K562 (cell line): Measurements from ENCODE around the gene KCNN3. TPM values are rescaled to one million over a fixed set of nuclear protein-coding genes. Genes with fewer than 3 reads are reported as not detected.

Source experiments
- ATAC-seq: fragments of 200-7000 bp; cut with Tn5 transposase; 3 replicates; pipeline ENCODE4 v1.9.1; 2020; ENCODE audit warnings: moderate library complexity
- BruUV-seq: library from RNA; stranded (reverse); fragments of 400-500 nt; replicated peaks from 2 replicates; lab custom pipeline; 2021; lab: Mats Ljungman, UMichigan
- CTCF ChIA-PET: fragments of 300-600 bp; formaldehyde crosslinking; extraction: SDS; loops from one replicate; lab custom pipeline; 2021; ENCODE audit warnings: low intra/inter-chr PET ratio; lab: Yijun Ruan, JAX
- POLR2A ChIA-PET: fragments of 300-600, 350-650 bp; sonication (Branson Sonifier 250); formaldehyde crosslinking; extraction: SDS; loops from one replicate; lab custom pipeline; 2021; ENCODE audit warnings: antibody characterized with exemption, inconsistent platforms; lab: Yijun Ruan, JAX
- DNase-seq, 4 experiments: peaks; one replicate each; pipeline versions ENCODE4 v3.0.0 to v3.0.0-alpha.2; 2011 to 2018; ENCODE audit warnings: low spot score in 3 of 4, mixed read lengths in 3 of 4; ENCODE audit errors: extremely low read depth in 1 of 4
- FAIRE-seq: peaks from 2 replicates; lab custom pipeline; 2011; peaks lifted over from hg19 to GRCh38; lab: Jason Lieb, UNC
- H2AFZ ChIP-seq: 2 replicates; pipeline ENCODE4 v1.6.0; 2011; ENCODE audit warnings: low read depth, low read length, control low read depth, inconsistent platforms
- H3K27ac ChIP-seq: fragments of 200-600 bp; 3 replicates; pipeline ENCODE4 v1.8.0; 2011; ENCODE audit warnings: low read depth, mild to moderate bottlenecking, control low read depth, inconsistent platforms, low read length, moderate library complexity, mixed read lengths; ENCODE audit errors: extremely low read depth
- H3K27me3 ChIP-seq, 2 experiments: fragments of 300-600 bp in 1 of 2; 2 replicates in 1 of 2; 3 replicates in 1 of 2; pipeline versions ENCODE4 v1.6.0 to v1.8.0; 2011; ENCODE audit warnings: inconsistent platforms in 2 of 2, low read length in 2 of 2, mild to moderate bottlenecking in 1 of 2, mixed read lengths in 1 of 2, moderate library complexity in 1 of 2; ENCODE audit not compliant: control insufficient read depth in 2 of 2, insufficient read depth in 2 of 2
- H3K36me3 ChIP-seq: fragments of 300-600 bp; 3 replicates; pipeline ENCODE4 v1.8.0; 2011; ENCODE audit warnings: mild to moderate bottlenecking, low read length, inconsistent platforms; ENCODE audit not compliant: control insufficient read depth, insufficient read depth
- H3K4me1 ChIP-seq, 2 experiments: fragments of 200-600 bp in 1 of 2; replicated peaks in 1 of 2; 2 replicates in 1 of 2; 3 replicates in 1 of 2; pipeline versions ENCODE4 v1.5.1 to v1.8.0; 2011; ENCODE audit warnings: inconsistent platforms in 2 of 2, low read length in 2 of 2, mild to moderate bottlenecking in 1 of 2, mixed read lengths in 1 of 2, moderate library complexity in 1 of 2; ENCODE audit not compliant: control insufficient read depth in 2 of 2, insufficient read depth in 2 of 2
- H3K4me2 ChIP-seq: 2 replicates; pipeline ENCODE4 v1.6.1; 2011; ENCODE audit warnings: low read length, control low read depth, inconsistent platforms, mixed read lengths; ENCODE audit not compliant: insufficient read depth
- H3K4me3 ChIP-seq: fragments of 200-600 bp; sonication (generic), shearing (Covaris generic); 2 replicates; pipeline ENCODE4 v1.5.1; 2016; ENCODE audit warnings: control low read depth, inconsistent platforms
- H3K79me2 ChIP-seq: fragments of 200-600 bp; 3 replicates; pipeline ENCODE4 v1.8.0; 2011; ENCODE audit warnings: low read length, inconsistent platforms; ENCODE audit not compliant: control insufficient read depth, insufficient read depth
- H3K9ac ChIP-seq, 2 experiments: 2 replicates each; pipeline versions ENCODE4 v1.6.0 to v1.6.1; 2011; ENCODE audit warnings: low read depth in 2 of 2, low read length in 2 of 2, control low read depth in 1 of 2, inconsistent platforms in 1 of 2, mild to moderate bottlenecking in 1 of 2, mixed read lengths in 1 of 2; ENCODE audit not compliant: insufficient read depth in 1 of 2
- H3K9me1 ChIP-seq: one replicate; pipeline ENCODE4 v1.6.0; 2011; ENCODE audit warnings: inconsistent platforms, mild to moderate bottlenecking, low read length, moderate library complexity; ENCODE audit not compliant: control insufficient read depth, insufficient read depth
- H3K9me3 ChIP-seq: replicated peaks from 2 replicates; pipeline ENCODE4 v1.5.1; 2011; ENCODE audit warnings: low read depth, low read length, inconsistent platforms; ENCODE audit not compliant: control insufficient read depth, insufficient read depth
- H4K20me1 ChIP-seq: replicated peaks from 2 replicates; pipeline ENCODE4 v1.6.1; 2011; ENCODE audit warnings: low read length, inconsistent platforms, mixed read lengths; ENCODE audit not compliant: control insufficient read depth, insufficient read depth
- BRD4 ChIP-seq: fragments of 200-600 bp; sonication (generic); IDR thresholded peaks from 2 replicates; pipeline ENCODE4 v1.6.1; 2017; ENCODE audit warnings: inconsistent platforms
- CHD2 ChIP-seq: IDR thresholded peaks from 2 replicates; pipeline ENCODE4 v1.6.1; 2011; ENCODE audit warnings: low read depth, low read length
- CREM ChIP-seq: IDR thresholded peaks from 2 replicates; pipeline ENCODE4 v1.6.1; 2014; ENCODE audit warnings: antibody characterized with exemption, low read depth
- DIDO1 ChIP-seq: fragments of 450-650 bp; IDR thresholded peaks from 2 replicates; pipeline ENCODE4 v1.6.1; 2016; ENCODE audit warnings: low read depth, missing biosample characterization, missing genetic modification characterization
- DPF2 ChIP-seq: fragments of 450-650 bp; IDR thresholded peaks from 2 replicates; pipeline ENCODE4 v1.6.1; 2016
- HIVEP1 ChIP-seq: fragments of 250-450 bp; sonication (Bioruptor Pico); IDR thresholded peaks from 2 replicates; pipeline ENCODE4 v1.4.0; 2020; ENCODE audit warnings: mild to moderate bottlenecking
- MLX ChIP-seq, 2 experiments: fragments of 450-650 bp in 1 of 2; sonication (generic) in 1 of 2; formaldehyde crosslinking; conservative IDR thresholded peaks; 2 replicates each; pipeline versions ENCODE4 v1.4.0 to v1.8.1; 2020 to 2022; ENCODE audit warnings: mild to moderate bottlenecking in 1 of 2, missing genetic modification reagents in 1 of 2
- NR2C2 ChIP-seq, 2 experiments: fragments of 200-800 bp in 1 of 2; sonication (Bioruptor generic) in 1 of 2; sonication (generic) in 1 of 2; formaldehyde crosslinking in 1 of 2; IDR thresholded peaks; 2 replicates each; pipeline versions ENCODE4 v1.6.1 to v1.8.0; 2016 to 2022; ENCODE audit warnings: mild to moderate bottlenecking in 1 of 2, missing compliant biosample characterization in 1 of 2, missing genetic modification characterization in 1 of 2, missing genetic modification reagents in 1 of 2
- PHB ChIP-seq: fragments of 250-450 bp; sonication (Bioruptor Pico); IDR thresholded peaks from 2 replicates; pipeline ENCODE4 v1.5.0; 2021
- SAFB2 ChIP-seq: fragments of 200-400 bp; formaldehyde crosslinking; IDR thresholded peaks from 2 replicates; pipeline ENCODE4 v1.6.1; 2018; ENCODE audit warnings: borderline replicate concordance, low read length, low read depth, moderate library complexity; ENCODE audit not compliant: severe bottlenecking
- SNAPC5 ChIP-seq: fragments of 250-450 bp; sonication (Bioruptor Pico); IDR thresholded peaks from 2 replicates; pipeline ENCODE4 v1.8.0; 2021; ENCODE audit warnings: moderate library complexity, mild to moderate bottlenecking, inconsistent platforms
- SRF ChIP-seq, 2 experiments: fragments of 250-450, 450-650 bp in 1 of 2; sonication (Bioruptor Pico) in 1 of 2; sonication (generic) in 1 of 2; formaldehyde crosslinking; IDR thresholded peaks; 2 replicates each; pipeline versions ENCODE4 v1.5.0 to v1.5.1; 2020 to 2022; ENCODE audit warnings: mild to moderate bottlenecking in 1 of 2, missing genetic modification reagents in 1 of 2
- WGBS: fragments of 100-300 bp; shearing (Covaris generic); methylation state at CpG from one replicate; pipeline ENCODE4 v1.1.6; 2016; ENCODE audit warnings: low coverage, mixed read lengths; ENCODE audit not compliant: insufficient coverage; ENCODE audit errors: missing lambda C conversion rate; 5-methylcytosine and 5-hydroxymethylcytosine counted together
- in situ Hi-C: fragments of 300-500 bp; cut with MboI; formaldehyde crosslinking; loops from 4 replicates; pipeline ENCODE4 v1.15.0; 2018; ENCODE audit warnings: inconsistent platforms, mixed read lengths
- intact Hi-C: fragments of 100-400 bp; cut with micrococcal nuclease; formaldehyde crosslinking; loops from 2 replicates; pipeline ENCODE4 v1.14.2; 2022
- polyA plus RNA-seq, 8 experiments: library from polyadenylated mRNA; depleted of rRNA in 4 of 8; stranded (reverse) in 5 of 8; unstranded in 3 of 8; fragments of >200 nt; fragmentation: Nextera tagmentation in 2 of 8; fragmentation: Illumina TruSeq in 1 of 8; extraction: Ambion mirVana in 2 of 8; extraction: Trizol in 1 of 8; gene quantifications; 2 replicates each; pipeline versions ENCODE4 v1.2.1 to v1.2.3, GENCODE V29; 2011 to 2014; ENCODE audit warnings: inconsistent platforms in 1 of 8, missing spikeins in 1 of 8
- total RNA-seq, 7 experiments: library from RNA; depleted of rRNA in 6 of 7; stranded (reverse); fragments of >200 nt in 6 of 7; fragmentation: Illumina TruSeq in 2 of 7; extraction: Trizol in 2 of 7; gene quantifications; 2 replicates each; pipeline versions ENCODE4 v1.2.1 to v1.2.3, GENCODE V29; 2011 to 2021; ENCODE audit warnings: low replicate concordance in 1 of 7

The KCNN3 gene
- total and polyA plus RNA-seq, 9 of the 15 experiments (the other 6 are each of a cell fraction or from before 2014, with no cell fraction given) = 0.02 to 0.03 TPM; not detected in 7

- in situ Hi-C loops = no loop called here
- H3K9ac ChIP-seq = no peak overlapping the region
- intact Hi-C loops = no loop called here
- no peak for DNase-seq
- no peak overlapping the region for H2AFZ ChIP-seq
- no peaks in the 10 kb centered on the region for H3K9me1 ChIP-seq
- no peak for ATAC-seq
- no peaks in the 10 kb centered on the region for H3K9me3 ChIP-seq
- no peak overlapping the region for H3K4me2 ChIP-seq
- H3K4me1 ChIP-seq = peaks cover 13 to 15% of the 10 kb centered on the region in 2 experiments
- 14% methylated on average over 3 of the region's 3 CpGs for whole genome bisulfite sequencing
- ChIA-PET POLR2A (interaction anchor here (0.6 kb wide), 1 partner anchor 117 kb away, joined by 3 read pairs; no protein-coding TSS in a partner anchor), CTCF (no interaction called here)
- no peaks in the 10 kb centered on the region for H4K20me1 ChIP-seq
- no peaks in the 10 kb centered on the region for H3K79me2 ChIP-seq
- no peak for FAIRE-seq
- no peak for TF ChIP-seq DIDO1 (tag)
- TF ChIP-seq CHD2 = no peak
- no peak for TF ChIP-seq CREM
- no peak for TF ChIP-seq DPF2
- no peak for TF ChIP-seq SAFB2
- no peak for TF ChIP-seq MLX (CRISPR knock-in tag; conservative IDR thresholded peaks at IDR 0.05)
- TF ChIP-seq NR2C2 (CRISPR knock-in tag; IDR thresholded peaks at IDR 0.05) = no peak
- TF ChIP-seq NR2C2 (tag; IDR thresholded peaks at IDR 0.05) = no peak
- TF ChIP-seq SRF (CRISPR knock-in tag; IDR thresholded peaks at IDR 0.05) = no peak
- no peak for TF ChIP-seq SNAPC5
- no peak for TF ChIP-seq BRD4
- no peak for TF ChIP-seq HIVEP1
- TF ChIP-seq PHB (CRISPR knock-in tag) = no peak
- no peak overlapping the region for H3K4me3 ChIP-seq
- H3K27me3 ChIP-seq = peaks cover 0 to 11% of the 10 kb centered on the region in 2 experiments; a peak in 2 of 5 replicates
- BruUV-seq = no TSS peak
- no peak overlapping the region for H3K27ac ChIP-seq
- no peaks in the 10 kb centered on the region for H3K36me3 ChIP-seq
Measured at GRCh38 chr1:154856544-154856943, 13.5 kb downstream of the KCNN3 start.
